ENCODE measurements around the gene EHD4.

Gene EHD4

GRCh38 chr15:41900526-41901380 is 71.6 kb downstream of the EHD4 start:
- CTCF ChIA-PET, result interaction anchor here (1.4 to 6.7 kb wide), 5 partner anchors 9 to 343 kb away, joined by 3 to 91 read pairs (median 35); partner anchors contain the start of gene MAPKBP1

GRCh38 chr15:41899854-41900442 is 72.4 kb downstream of the EHD4 start:
- TF ChIP-seq CTCF (IDR thresholded peaks at IDR 0.05; ENCODE audit: insufficient read depth, low read length, missing control alignments), result no peak
- no peak for DNase-seq (ENCODE audit: low read depth, low spot score)
- CTCF ChIA-PET, result interaction anchor here (1.4 to 5.9 kb wide), 5 partner anchors 9 to 343 kb away, joined by 3 to 77 read pairs (median 4); partner anchors contain the start of gene MAPKBP1
- H3K4me3 ChIP-seq (ENCODE audit: low read depth, low read length), result no peak overlapping the region
- POLR2A ChIA-PET, result no interaction called here

More at GRCh38 chr15:41900526-41901380, 71.6 kb downstream of the EHD4 start:
- H3K4me3 ChIP-seq (ENCODE audit: low read depth, low read length), result no peak overlapping the region
- TF ChIP-seq CTCF (IDR thresholded peaks at IDR 0.05; ENCODE audit: insufficient read depth, low read length, missing control alignments), result no peak
- no peak for DNase-seq (ENCODE audit: low read depth, low spot score)
- POLR2A ChIA-PET, result no interaction called here

- POLR2A ChIA-PET, result no interaction called here
- CTCF ChIA-PET, result no interaction called here
- no peak overlapping the region for H3K4me3 ChIP-seq (ENCODE audit: low read depth, low read length)
- TF ChIP-seq CTCF (IDR thresholded peaks at IDR 0.05; ENCODE audit: insufficient read depth, low read length, missing control alignments), result no peak
- no peak for DNase-seq (ENCODE audit: low read depth, low spot score)
Measured at GRCh38 chr15:41897363-41897799, 75.0 kb downstream of the EHD4 start.

GRCh38 chr15:41896566-41896965 is 75.8 kb downstream of the EHD4 start:
- no peak for TF ChIP-seq CTCF (IDR thresholded peaks at IDR 0.05; ENCODE audit: insufficient read depth, low read length, missing control alignments)
- ChIA-PET POLR2A (no interaction called here), CTCF (interaction anchor here (2.0 kb wide), 1 partner anchor 10 kb away, joined by 7 read pairs; no protein-coding TSS in a partner anchor)
- no peak overlapping the region for H3K4me3 ChIP-seq (ENCODE audit: low read depth, low read length)
- no peak for DNase-seq (ENCODE audit: low read depth, low spot score)

- ChIA-PET POLR2A (no interaction called here), CTCF (interaction anchor here (0.6 to 2.2 kb wide), 4 partner anchors 8 to 367 kb away, joined by 3 to 25 read pairs (median 5); no protein-coding TSS in a partner anchor)
- H3K4me3 ChIP-seq (ENCODE audit: low read depth, low read length), result no peak overlapping the region
- no peak for TF ChIP-seq CTCF (IDR thresholded peaks at IDR 0.05; ENCODE audit: insufficient read depth, low read length, missing control alignments)
- DNase-seq (ENCODE audit: low read depth, low spot score), result no peak
Measured at GRCh38 chr15:41895957-41896356, 76.4 kb downstream of the EHD4 start.

GRCh38 chr15:41895491-41895890 is 76.9 kb downstream of the EHD4 start:
- H3K4me3 ChIP-seq (ENCODE audit: low read depth, low read length), result no peak overlapping the region
- TF ChIP-seq CTCF (IDR thresholded peaks at IDR 0.05; ENCODE audit: insufficient read depth, low read length, missing control alignments), result no peak
- ChIA-PET POLR2A (no interaction called here), CTCF (interaction anchor here (0.6 to 2.2 kb wide), 8 partner anchors 9 to 367 kb away, joined by 3 to 25 read pairs (median 4); no protein-coding TSS in a partner anchor)
- no peak for DNase-seq (ENCODE audit: low read depth, low spot score)
